Amniotic stem cell (primary cell): ENCODE measurements around the gene NCK2.

Experiments used
- DNase-seq: peaks from one replicate; lab custom pipeline; 2025; lab: John Stamatoyannopoulos, UW

The NCK2 gene

DNA sequence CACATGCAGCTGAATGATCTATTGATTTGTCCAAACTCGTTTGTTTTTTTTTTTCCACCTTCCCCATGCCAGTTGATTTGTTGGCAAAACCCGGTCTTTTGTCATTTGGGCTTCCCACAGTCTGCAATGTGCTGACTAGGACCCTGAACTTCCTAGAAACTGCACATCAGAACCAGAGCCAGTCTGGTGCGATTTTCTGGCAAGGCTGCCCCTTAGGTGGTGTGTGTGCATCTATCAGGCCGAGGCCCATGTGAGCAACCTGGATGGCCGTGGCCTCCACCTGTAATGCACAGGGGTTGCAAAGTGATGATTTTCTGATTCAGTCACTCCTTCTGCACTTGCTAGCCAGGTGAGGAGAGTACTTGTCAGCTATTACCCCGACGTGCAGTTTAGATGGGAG lies 47.8 kb downstream of the NCK2 start:
- no peak for DNase-seq

DNA sequence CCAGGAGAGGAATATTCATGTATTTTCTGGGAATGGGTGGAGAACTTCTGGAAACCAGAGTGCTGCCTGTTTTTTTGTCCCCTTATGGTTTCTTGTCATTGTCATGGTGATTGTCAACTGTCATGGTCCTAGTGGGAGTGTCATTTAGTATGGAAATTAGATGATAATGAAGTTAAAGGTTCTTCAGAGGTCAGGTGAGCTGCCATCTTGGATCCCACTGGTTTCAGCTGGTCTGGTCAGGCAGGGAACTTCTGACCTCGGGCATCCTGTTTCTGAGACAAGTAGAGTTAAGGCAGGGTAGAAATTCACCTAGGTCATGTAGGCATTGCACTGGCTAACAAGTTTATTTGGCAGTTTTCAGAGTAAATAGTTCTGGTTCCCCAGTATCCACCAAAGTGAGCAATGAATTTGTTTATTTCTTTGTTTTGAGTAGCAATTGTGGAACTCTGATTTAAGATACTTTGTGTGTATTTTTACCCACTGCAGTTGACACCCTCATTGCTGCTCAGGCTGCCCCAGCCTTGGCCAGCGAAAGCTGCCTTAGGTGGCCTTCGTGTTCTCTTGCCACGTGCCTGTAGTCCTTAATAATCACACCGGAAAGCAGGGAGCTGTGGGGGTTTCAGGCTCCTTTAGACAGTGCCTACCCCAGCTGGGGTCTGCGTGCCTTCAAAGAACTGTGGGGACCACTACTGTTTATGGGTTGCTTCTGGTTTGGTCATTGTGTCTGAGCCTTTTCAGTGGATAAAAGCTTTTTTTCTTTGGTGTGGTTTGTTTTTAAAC lies 48.7 kb downstream of the NCK2 start:
- DNase-seq: no peak

GRCh38 chr2:105794926-105795574 lies 50.3 kb downstream of the NCK2 start:
- DNase-seq: no peak

GRCh38 chr2:105795575-105795934 lies 50.8 kb downstream of the NCK2 start:
- DNase-seq: no peak

GRCh38 chr2:105796131-105796638 lies 51.5 kb downstream of the NCK2 start:
- no peak for DNase-seq

GRCh38 chr2:105796791-105797190 lies 52.1 kb downstream of the NCK2 start:
- no peak for DNase-seq

GRCh38 chr2:105797298-105797819 lies 52.6 kb downstream of the NCK2 start:
- DNase-seq: no peak

GRCh38 chr2:105798595-105798994 lies 53.9 kb downstream of the NCK2 start:
- no peak for DNase-seq

DNA sequence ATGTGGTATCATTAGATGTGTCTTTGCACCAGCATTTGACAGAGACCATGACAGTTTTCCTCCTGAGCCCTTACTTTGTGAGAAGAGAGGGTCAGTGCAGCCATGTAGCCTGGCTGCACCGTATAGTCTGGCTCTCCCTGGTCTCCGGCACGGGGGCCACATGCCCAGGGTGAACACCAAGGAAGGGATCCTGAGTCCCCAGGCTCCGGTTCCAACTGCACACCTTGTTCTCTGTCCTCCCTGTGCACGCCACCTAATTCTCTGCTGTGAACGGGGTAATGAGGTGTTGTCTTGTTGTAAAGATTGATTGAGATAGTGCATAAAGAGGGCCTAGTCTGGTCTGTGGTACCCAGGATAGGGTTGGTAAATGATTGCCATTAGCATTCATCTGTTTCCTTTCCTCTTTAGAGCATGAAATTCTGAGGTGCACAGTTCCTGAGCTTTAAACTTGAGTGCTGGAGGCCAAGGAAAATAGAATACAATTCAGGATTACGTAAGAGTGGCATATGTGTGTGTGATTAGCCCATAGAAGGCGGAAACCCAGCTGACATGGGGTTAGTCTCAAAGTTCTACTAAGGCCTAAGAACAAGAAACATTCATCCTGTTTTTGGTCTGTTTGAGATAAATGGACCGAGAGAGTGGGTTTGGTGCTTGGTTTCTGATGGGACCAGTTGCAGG lies 55.5 kb downstream of the NCK2 start:
- no peak for DNase-seq

- DNase-seq: no peak
These were observed 56.4 kb downstream of the NCK2 start for GRCh38 chr2:105800953-105801635.

GRCh38 chr2:105801961-105802360 lies 57.2 kb downstream of the NCK2 start:
- no peak for DNase-seq

- DNase-seq: no peak
These were observed 57.9 kb downstream of the NCK2 start for GRCh38 chr2:105802587-105802986.

DNA sequence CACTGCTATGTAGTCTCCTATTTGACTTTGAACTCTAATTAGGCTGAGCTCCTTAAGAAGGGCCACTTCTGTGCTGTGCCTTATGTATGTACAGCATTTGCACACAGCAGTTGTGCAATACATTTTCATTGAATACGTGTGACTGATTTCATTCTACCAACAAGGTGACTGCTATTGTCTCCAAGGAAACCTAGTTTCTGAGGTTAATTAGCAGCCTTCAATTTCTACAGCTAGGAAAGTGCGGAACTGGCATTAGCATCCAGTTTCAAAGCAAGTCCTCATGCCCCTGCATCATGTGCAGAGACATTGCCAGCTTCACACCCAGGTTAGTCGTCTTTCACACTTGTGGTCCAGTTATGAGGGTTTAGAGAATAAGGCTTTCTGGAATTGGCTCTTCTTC lies 58.6 kb downstream of the NCK2 start:
- DNase-seq: no peak

GRCh38 chr2:105803773-105804172 lies 59.1 kb downstream of the NCK2 start:
- no peak for DNase-seq

GRCh38 chr2:105804266-105804665 lies 59.6 kb downstream of the NCK2 start:
- DNase-seq: no peak

DNA sequence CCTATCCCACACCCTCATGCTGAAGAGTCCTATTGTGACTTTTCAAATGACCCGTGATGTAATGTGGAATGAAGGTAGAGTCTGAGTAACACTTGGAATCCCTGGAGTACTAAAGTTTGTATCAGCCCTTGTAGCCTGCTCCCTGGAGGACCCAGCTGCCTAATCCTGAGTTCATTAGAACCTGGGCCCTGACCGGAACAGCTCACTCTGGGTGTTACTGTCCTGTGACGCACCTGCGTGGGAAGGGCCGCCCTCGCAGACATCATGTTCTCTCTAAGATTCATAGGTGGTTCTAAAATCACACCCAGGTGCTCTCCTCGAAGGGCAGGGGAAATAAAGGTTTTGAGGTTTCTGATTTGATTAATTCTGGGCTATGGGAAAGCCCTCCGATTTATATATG lies 62.3 kb downstream of the NCK2 start:
- DNase-seq: no peak

- no peak for DNase-seq
These were observed 63.8 kb downstream of the NCK2 start for GRCh38 chr2:105808423-105809096.

GRCh38 chr2:105809097-105809473 lies 64.4 kb downstream of the NCK2 start:
- DNase-seq: no peak

- DNase-seq: no peak
These were observed 65.0 kb downstream of the NCK2 start for GRCh38 chr2:105809723-105810122.

DNA sequence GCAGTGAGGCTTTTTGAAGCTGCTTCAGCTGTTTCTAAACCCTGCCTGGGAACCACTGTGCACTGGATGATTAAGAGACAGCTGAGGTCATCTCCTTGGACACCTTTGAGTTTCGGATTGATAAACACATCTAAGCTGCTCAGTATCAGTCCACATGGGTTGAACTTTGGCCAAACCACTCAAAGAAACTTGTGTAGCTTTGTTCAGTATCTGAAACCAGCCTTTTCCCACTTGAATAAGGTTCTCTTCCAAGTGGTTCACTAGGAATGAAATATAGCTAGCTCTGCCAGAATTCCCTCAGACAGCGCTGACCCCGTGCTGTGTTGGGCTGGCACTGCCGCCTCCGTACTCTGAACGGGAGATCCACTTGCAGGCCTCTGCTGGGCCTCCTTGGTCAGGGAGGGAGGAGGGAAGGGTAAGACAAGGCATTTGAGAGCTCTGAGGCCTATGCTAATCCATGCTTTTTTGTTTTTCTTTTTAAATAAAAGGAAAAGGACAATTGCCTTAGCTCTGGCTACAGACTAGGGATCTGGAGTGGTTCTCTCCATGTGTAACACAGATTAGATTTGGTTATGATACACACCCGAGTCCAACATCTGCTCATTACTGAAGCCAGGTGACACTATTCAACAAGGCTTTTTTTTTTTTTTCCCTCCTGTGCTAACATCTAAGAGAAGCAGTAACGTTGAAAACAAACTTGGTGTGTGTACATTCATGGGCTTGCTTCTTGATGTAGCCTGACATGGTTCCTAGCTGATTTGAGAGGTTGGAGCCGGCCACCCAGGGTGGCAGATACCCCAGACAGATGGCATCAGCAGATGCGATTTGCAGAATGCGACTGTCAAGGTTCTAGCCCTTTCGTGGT lies 67.7 kb downstream of the NCK2 start:
- DNase-seq: no peak

DNA sequence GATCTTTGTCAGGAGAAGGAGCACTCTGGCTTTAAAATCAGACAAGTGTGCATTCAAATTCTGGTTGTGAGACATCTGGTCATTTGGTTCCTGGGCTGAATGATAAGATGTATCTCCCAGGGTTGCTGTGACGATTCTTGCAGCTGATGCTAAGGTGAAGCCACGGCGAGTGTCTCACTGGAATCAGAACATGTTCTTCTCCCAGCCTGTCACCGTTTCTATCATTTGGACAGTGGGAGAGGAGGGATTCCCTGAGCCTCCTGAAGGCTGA lies 68.3 kb downstream of the NCK2 start:
- DNase-seq: no peak
